HG02642 (cell line): ENCODE measurements around the gene KANK4.
"Not testable (repeated sequence)": the region's sequence is repeated elsewhere in the genome, so short reads cannot be mapped to it uniquely, and the experiment has no call there.

Experiments
- ATAC-seq: cut with Tn5 transposase; IDR thresholded peaks from one replicate; pipeline ENCODE4 v1.9.1; 2021; ENCODE audit warnings: mild to moderate bottlenecking; ENCODE audit not compliant: unreplicated experiment, poor library complexity

The KANK4 gene

DNA sequence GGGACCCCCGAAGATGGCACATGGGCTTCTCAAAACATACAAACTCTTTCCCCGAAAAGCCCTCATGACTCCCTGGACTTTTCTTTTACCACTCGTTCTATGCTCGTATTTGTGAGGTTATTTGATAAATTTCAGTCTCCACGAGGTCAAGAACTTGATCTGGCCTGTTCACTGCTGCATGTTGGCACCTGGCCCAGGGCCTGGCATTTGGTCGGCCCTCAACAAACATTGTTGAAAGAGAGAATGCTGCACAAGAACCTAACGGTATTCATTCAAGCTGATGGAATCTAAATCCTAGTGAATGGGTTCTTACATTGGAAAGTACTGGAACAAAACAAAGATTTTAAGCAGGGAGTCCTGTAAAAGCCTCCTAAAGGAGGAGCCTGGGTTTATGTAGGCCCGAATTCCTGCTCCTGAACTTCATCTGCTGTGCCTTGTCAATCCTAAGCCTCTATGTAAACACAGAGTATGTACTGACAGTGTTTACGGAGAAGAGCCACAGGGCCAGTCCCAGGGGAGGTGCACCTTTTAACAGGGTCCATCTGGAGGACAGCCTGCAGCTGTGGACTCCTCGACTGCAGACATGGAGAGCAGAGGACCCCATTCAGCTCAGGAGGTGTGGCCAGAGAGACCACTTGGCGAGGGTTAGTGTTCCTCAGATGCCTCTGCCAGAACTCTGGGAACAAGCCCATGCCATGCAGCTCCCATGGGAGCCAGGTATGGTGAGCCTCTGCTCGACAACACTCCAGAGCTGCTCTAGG, 77.7 kb downstream of the KANK4 start:
- ATAC-seq: no peak

DNA sequence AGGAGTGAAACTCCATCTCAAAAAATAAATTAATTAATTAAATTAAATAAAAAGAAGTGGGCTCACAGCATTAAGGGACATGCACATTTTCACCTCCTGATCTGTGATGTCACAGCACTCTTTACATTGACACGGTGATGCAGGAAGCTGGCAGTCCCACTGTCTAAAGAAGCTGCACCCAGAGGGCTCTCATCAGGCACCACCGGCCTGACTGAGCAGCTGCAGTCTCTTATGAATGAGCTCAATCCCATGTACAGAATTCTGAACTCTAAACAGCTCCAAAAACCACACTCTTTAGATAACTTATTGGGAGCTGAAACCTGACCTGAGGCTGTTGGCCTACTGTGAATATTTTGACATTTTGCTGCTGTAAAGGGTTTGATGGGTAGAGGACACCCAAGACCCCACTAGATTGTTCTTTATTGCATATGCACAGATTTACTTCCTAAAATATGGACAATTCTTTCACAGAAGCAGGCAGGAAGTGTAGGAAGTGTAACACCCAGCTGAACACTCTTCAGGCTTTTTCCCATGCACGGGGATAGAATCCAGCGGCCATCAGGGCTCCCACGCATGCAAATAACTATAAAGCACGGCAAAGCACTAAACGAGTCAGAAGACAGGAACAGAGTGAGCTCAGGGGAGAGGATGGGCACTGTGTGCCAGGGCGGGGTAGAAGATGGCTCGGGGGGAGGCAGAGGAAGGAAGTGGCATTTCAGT, 78.4 kb downstream of the KANK4 start:
- ATAC-seq: no peak

DNA sequence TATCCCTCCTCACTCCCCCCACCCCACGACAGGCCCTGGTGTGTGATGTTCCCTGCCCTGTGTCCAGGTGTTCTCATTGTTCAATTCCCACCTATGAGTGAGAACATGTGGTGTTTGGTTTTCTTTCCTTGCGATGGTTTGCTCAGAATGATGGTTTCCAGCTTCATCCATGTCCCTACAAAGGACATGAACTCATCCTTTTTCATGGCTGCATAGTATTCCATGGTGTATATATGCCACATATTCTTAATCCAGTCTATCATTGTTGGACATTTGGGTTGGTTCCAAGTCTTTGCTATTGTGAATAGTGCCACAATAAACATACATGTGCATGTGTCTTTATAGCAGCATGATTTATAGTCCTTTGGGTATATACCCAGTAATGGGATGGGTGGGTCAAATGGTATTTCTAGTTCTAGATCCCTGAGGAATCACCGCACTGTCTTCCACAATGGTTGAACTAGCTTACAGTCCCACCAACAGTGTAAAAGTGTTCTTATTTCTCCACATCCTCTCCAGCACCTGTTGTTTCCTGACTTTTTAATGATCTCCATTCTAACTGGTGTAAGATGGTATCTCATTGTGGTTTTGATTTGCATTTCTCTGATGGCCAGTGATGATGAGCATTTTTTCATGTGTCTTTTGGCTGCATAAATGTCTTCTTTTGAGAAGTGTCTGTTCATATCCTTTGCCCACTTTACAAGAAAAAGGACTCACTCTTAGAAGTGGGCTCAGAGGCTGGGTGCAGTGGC, 79.4 kb downstream of the KANK4 start:
- not testable (repeated sequence) for ATAC-seq

DNA sequence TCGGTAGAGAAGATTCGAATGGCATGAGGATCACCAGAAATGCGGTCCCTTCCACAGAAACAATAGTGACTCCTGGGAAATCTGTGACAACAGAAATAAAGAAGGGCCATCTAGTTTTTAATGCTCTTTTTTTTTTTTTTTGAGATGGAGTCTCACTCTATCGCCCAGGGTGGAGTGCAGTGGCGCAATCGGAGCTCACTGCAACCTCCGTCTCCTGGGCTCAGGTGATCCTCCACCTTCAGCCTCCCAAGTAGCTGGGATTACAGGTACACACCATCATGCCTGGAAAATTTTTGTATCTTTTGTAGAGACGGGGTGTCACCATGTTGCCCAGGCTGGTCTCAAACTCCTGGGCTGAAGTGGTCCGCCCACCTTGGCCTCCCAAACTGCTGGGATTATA, 80.7 kb downstream of the KANK4 start:
- no peak for ATAC-seq

- ATAC-seq: no peak
Observed at GRCh38 chr1:62237950-62238374, 81.3 kb downstream of the KANK4 start.

GRCh38 chr1:62237361-62237760, 81.9 kb downstream of the KANK4 start:
- ATAC-seq: no peak

GRCh38 chr1:62235576-62235975, 83.7 kb downstream of the KANK4 start:
- ATAC-seq: no peak

GRCh38 chr1:62234688-62235087, 84.5 kb downstream of the KANK4 start:
- ATAC-seq: no peak

DNA sequence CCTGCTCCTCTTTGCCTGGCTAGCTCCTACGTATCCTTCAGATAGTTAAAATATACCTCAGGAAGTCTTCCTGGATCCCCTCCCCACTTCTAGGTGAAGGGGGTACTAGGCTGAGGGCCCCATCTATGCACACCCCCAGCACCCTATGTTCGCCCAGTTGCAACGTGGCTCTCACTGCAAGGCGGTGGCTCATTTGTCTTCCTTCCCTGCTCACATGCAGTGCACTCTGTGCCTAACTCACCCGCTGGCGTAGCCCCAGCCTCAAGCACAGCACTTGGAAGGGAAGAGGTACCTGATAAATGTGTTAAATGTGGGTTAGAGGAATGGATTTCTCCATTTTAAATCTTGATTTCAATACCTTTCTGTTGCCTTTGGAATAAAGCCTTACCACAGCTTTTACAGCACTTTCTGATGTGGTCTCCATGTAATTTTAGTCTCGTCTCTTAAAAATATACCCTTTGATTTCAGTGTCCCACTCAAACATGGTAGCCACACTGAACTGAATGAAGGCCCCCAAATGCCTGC, 85.2 kb downstream of the KANK4 start:
- ATAC-seq: no peak

- ATAC-seq: no peak
Observed at GRCh38 chr1:62232871-62233278, 86.4 kb downstream of the KANK4 start.

DNA sequence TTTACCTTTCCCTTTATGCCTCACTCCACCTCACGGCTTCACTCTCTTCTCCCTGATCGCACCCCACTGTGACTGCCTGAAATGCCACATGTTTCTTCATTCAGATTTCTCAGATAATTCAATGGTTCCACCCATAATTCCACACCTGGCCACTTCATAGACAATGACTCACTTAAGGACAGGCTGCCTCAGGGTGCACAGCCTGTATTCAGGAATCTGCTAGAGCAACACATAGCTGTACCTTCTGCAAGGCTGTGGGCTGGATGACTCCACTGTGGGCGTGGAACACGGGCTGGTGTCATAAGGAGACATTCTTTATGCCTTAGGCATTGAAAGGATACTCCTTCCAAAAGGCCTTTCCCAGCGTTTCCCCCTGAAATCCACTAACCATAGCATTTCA, 88.5 kb downstream of the KANK4 start:
- ATAC-seq: no peak

DNA sequence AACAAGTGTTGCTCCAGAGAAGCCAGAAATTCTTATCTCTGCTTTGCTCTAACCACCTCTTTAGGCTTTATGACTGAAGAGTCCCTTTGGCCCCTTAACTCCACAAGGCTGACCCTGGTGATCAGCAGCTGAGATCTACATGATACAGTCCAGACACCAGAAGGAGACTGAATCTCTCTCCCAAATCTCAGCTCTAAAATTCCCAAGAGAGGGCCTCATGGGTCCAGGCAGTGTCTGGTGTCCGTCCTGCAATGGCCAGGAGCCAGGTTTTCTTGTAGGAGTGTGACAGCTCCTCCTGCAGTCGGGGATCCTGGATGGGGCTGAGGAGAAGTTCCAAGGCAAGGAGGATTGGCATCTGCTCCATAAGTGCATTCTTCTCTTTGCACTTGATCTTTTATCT, 89.3 kb downstream of the KANK4 start:
- ATAC-seq: no peak

- no peak for ATAC-seq
Observed at GRCh38 chr1:62229468-62229867, 89.8 kb downstream of the KANK4 start.

DNA sequence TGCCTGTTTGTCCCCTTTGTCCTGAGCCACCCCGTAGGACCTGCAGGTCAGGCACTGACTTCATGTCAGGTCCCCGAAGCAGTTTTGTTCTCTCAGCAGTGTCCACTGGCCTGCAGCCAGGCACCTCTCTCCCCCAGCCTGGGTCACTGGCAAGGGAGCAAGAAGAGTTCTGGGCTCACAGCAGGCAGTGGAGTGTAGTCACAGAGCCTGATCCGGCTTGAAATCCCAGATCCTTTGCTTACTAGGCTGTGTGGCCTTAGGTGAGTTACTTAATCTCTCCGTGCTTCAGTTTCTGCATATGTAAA, 90.4 kb downstream of the KANK4 start:
- ATAC-seq: no peak

- no peak for ATAC-seq
Observed at GRCh38 chr1:62228136-62228882, 90.9 kb downstream of the KANK4 start.

GRCh38 chr1:62227496-62227895, 91.7 kb downstream of the KANK4 start:
- ATAC-seq: no peak

GRCh38 chr1:62224182-62224581, 95.1 kb downstream of the KANK4 start:
- ATAC-seq: no peak

- no peak for ATAC-seq
Observed at GRCh38 chr1:62222321-62222720, 96.9 kb downstream of the KANK4 start.

DNA sequence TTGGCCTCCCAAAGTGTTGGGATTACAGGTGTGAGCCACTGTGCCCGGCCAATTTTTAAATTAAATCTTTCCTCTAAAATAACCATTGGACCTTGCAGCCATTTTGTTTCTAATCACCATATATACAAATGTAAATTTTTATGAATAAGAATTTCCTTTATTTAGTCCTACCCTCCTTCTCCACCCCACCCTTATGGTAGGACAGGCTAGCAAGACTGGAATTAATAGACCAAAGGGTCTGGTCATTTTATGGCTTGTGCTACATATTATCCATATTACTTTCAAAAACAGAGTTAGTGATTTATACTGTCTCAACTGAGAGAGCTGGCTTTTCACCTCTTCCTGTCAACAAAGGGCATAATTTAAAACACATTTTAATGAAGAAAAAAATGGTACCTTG, 98.1 kb downstream of the KANK4 start:
- no peak for ATAC-seq

- not testable (repeated sequence) for ATAC-seq
Observed at GRCh38 chr1:62220456-62220855, 98.8 kb downstream of the KANK4 start.
